ENCODE data around the gene TTLL9.

Gene TTLL9

GRCh38 chr20:31974951-31975487, 104.6 kb downstream of the TTLL9 start:
- DNase-seq = no peak

GRCh38 chr20:31975874-31976273, 105.4 kb downstream of the TTLL9 start:
- DNase-seq = no peak

- DNase-seq = no peak
Observed at GRCh38 chr20:31977080-31977479, 106.6 kb downstream of the TTLL9 start.

GRCh38 chr20:31979713-31980426, 109.4 kb downstream of the TTLL9 start:
- DNase-seq = no peak

- no peak for DNase-seq
Observed at GRCh38 chr20:31981784-31982183, 111.3 kb downstream of the TTLL9 start.

- DNase-seq = peak in 1 of 51 donors; percentile 57
Observed at GRCh38 chr20:31984981-31985471, 114.6 kb downstream of the TTLL9 start.

- no peak for DNase-seq
Observed at GRCh38 chr20:31987744-31988143, 117.3 kb downstream of the TTLL9 start.

GRCh38 chr20:31988430-31989015, 118.1 kb downstream of the TTLL9 start:
- no peak for DNase-seq

- peak in 1 of 51 donors; percentile 55 for DNase-seq
Observed at GRCh38 chr20:31989030-31989645, 118.7 kb downstream of the TTLL9 start.

GRCh38 chr20:31990641-31991338, 120.4 kb downstream of the TTLL9 start:
- DNase-seq = no peak

- DNase-seq = no peak
Observed at GRCh38 chr20:31991339-31991705, 120.9 kb downstream of the TTLL9 start.

- no peak for DNase-seq
Observed at GRCh38 chr20:31992086-31992485, 121.7 kb downstream of the TTLL9 start.

All from hypothalamus (tissue), 51 donors.